ENCODE measurements around the gene CHPF.
A peak's percentile ranks its signal among the peaks of the same experiment; 100 is the strongest.

Gene CHPF, protein sequence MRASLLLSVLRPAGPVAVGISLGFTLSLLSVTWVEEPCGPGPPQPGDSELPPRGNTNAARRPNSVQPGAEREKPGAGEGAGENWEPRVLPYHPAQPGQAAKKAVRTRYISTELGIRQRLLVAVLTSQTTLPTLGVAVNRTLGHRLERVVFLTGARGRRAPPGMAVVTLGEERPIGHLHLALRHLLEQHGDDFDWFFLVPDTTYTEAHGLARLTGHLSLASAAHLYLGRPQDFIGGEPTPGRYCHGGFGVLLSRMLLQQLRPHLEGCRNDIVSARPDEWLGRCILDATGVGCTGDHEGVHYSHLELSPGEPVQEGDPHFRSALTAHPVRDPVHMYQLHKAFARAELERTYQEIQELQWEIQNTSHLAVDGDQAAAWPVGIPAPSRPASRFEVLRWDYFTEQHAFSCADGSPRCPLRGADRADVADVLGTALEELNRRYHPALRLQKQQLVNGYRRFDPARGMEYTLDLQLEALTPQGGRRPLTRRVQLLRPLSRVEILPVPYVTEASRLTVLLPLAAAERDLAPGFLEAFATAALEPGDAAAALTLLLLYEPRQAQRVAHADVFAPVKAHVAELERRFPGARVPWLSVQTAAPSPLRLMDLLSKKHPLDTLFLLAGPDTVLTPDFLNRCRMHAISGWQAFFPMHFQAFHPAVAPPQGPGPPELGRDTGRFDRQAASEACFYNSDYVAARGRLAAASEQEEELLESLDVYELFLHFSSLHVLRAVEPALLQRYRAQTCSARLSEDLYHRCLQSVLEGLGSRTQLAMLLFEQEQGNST

DNA sequence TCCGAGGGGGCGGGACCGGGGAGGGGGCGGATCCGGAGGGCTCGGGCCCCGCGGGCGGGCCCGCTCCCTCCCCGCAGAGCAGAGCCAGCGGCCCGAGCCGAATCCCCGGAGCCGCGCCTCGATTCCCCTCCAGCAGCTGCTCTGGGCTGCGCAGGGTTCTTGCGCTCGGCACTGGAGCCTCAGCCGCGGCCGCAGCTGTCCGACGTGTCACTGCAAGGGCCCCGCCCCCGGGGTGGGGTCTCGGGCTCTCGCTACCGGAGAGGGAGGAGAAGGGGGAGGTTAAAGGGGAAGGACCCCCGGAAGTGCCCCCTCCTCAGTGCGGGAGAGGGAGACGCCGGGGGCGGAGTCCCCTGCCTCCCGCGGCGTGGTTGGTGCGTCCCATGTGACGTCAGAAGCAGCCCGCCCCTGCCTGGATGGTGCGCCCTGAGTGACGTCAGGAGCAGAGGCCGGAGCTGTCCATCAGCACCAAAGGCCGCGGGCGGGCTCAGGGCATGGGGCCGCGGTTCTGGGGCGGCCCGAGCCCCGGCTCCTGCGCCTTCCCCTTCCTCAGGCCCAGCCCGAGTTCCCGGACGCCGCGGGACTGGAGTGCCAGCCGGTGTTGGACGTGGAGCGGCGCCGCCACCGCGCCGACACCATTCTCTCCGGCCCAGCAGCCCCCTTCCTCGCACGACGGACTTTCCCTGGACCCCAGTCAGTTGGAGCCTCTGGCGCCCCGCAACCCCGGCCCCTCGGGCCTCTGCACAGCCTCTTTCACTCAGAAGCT, at the start of gene CHPF, which contains the start of gene TMEM198:
TSS of gene CHPF (minus strand) at position 214 of the 763 bp plus-strand sequence. CDS start 271 bp downstream, outside the sequence.
TSS of gene TMEM198 (plus strand) at position 433 of the 763 bp plus-strand sequence. CDS start 700 bp downstream, outside the sequence.
- peak; percentile 81 to 84 for DNase-seq (ENCODE audit: low read depth in 2 of 2)

GRCh38 chr2:219593154-219593553, 49.5 kb upstream of the CHPF start:
- DNase-seq (ENCODE audit: low read depth in 2 of 2) = no peak

GRCh38 chr2:219592736-219593135, 49.1 kb upstream of the CHPF start:
- DNase-seq (ENCODE audit: low read depth in 2 of 2) = no peak

DNA sequence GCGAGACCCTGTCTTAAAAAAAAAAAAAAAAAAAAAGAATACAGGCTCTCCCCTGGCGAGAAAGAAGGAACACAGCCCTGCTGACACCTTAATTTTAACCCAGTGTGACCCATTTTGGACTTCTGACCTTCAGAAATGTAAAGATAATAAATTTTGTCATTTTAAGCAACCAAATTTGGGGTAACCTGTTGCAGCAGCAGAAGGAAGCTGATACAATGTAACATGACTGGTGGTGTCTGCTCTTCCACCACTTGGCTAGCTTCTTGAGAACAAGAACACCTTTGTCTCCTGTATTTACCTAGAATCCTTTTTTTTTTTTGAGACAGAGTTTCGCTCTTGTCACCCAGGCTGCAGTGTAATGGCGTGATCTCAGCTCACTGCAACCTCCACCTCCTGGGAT, 47.5 kb upstream of the CHPF start:
- no peak for DNase-seq (ENCODE audit: low read depth in 2 of 2)

GRCh38 chr2:219581346-219581745, 37.7 kb upstream of the CHPF start:
- DNase-seq (ENCODE audit: low read depth in 2 of 2) = no peak

- DNase-seq (ENCODE audit: low read depth in 2 of 2) = no peak
Measured at GRCh38 chr2:219578811-219579613, 35.4 kb upstream of the CHPF start.

DNA sequence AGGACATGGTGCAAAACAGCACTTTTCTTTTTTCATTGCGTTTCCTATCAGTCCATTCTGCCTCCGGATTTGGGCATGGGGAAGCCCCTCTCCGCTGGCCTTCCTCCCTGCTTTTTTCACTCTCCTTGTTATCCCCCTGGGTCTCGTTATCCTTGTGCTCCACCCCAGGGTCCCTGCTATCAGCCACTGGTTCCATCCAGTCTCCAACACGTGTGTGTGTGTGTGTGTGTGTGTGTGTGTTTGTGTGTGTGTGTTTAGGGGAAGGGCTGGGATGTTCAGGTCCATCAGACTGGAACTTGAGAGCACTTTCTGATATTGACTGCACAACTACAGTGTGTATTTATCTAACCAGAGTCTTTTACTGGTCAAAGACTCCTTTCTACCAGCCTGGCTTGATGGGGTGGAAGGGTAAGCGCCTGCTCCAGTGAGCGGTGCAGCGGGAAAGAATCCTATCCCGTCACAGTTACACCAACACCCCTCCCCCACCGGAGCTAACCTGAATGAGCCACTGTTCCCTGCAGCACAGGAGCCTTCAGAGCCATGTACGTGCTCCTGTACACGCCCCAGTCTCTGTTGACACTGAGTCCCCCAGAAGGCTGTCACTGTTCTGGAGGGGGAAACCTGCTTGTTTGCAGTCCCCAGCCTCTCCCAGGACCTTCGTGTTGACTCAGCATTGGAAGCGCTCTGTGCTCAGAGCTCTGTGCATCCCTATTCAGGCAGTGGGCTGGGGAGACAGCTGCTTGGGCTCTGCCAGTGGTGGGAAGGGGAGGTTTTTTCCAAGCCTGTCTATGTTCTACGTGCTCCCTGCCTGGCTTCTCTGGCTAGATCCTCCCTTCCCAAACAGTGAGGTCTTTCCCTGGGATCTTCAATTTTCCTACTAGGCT, 33.1 kb upstream of the CHPF start:
- no peak for DNase-seq (ENCODE audit: low read depth in 2 of 2)

GRCh38 chr2:219575566-219576504, 32.2 kb upstream of the CHPF start:
- DNase-seq (ENCODE audit: low read depth in 2 of 2) = no peak

DNA sequence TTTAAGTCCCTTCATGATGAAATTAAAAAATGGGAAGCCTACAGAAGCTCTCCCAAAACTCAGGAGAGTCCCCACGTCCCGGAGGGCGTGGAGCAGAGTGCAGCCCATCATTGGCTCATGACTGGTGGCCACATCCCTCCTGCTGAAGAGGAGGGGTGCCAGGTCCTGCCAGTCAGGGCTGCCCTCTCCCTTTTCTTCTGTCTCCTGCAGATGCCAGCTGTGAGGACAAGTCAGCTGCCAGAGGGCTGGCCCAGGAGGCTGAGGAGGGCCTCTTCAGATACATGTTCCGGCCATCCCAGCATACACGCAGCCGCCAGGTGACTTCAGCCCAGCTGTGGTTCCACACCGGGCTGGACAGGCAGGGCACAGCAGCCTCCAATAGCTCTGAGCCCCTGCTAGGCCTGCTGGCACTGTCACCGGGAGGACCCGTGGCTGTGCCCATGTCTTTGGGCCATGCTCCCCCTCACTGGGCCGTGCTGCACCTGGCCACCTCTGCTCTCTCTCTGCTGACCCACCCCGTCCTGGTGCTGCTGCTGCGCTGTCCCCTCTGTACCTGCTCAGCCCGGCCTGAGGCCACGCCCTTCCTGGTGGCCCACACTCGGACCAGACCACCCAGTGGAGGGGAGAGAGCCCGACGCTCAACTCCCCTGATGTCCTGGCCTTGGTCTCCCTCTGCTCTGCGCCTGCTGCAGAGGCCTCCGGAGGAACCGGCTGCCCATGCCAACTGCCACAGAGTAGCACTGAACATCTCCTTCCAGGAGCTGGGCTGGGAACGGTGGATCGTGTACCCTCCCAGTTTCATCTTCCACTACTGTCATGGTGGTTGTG, 31.1 kb upstream of the CHPF start:
- no peak for DNase-seq (ENCODE audit: low read depth in 2 of 2)

DNA sequence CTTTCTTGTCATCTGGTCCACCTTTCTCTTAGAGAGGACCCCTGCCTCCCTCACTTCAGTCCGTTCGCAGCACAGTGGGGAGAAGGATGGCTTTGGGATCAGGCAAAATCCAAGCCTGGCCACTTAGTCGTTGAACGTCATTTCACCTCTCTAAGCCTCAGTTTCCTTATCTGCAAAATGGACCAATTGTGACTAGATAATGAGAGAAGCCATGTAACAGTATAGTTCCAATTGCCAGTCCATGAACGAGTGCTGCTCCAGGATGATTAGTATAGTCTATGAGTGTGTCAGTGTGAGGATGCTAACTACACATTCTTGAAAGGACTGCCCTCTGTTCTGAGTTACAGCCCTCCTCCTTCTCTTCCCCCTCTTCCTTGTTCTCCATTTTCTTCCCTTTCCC, 29.6 kb upstream of the CHPF start:
- DNase-seq (ENCODE audit: low read depth in 2 of 2) = no peak

DNA sequence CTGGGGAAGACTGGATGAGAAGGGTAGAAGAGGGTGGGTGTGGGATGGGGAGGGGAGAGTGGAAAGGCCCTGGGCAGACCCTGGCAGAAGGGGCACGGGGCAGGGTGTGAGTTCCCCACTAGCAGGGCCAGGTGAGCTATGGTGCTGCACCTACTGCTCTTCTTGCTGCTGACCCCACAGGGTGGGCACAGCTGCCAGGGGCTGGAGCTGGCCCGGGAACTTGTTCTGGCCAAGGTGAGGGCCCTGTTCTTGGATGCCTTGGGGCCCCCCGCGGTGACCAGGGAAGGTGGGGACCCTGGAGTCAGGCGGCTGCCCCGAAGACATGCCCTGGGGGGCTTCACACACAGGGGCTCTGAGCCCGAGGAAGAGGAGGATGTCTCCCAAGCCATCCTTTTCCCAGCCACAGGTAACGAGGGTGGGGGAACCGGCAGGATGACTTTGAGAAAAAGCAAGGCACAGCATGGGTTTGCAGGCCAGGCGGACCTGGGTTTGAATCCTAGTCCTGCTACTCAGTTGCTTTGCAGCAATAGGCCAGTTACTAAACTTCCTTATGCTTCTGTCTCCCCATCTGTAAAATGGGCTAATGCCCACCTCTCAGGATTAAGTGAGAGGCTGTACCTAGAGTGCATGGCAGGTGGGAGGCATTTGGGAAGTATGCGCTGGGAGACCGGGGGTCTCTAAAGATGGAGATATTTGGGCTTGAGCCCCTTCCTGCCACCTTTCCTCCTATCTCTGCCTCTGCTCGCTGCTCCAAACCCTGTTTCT, 28.8 kb upstream of the CHPF start, which contains the start of gene INHA:
TSS of gene INHA (plus strand) at position 74 of the 765 bp plus-strand sequence. CDS start at position 139, 65 bp downstream.
- no peak for DNase-seq (ENCODE audit: low read depth in 2 of 2)

GRCh38 chr2:219571311-219572236, 28.0 kb upstream of the CHPF start, which contains the start of gene OBSL1:
OBSL1 (minus strand) TSS chr2:219571539; CDS start chr2:219571232, 307 bp downstream.
- DNase-seq (ENCODE audit: low read depth in 2 of 2) = no peak

GRCh38 chr2:219570924-219571310, 27.3 kb upstream of the CHPF start:
- DNase-seq (ENCODE audit: low read depth in 2 of 2) = no peak

DNA sequence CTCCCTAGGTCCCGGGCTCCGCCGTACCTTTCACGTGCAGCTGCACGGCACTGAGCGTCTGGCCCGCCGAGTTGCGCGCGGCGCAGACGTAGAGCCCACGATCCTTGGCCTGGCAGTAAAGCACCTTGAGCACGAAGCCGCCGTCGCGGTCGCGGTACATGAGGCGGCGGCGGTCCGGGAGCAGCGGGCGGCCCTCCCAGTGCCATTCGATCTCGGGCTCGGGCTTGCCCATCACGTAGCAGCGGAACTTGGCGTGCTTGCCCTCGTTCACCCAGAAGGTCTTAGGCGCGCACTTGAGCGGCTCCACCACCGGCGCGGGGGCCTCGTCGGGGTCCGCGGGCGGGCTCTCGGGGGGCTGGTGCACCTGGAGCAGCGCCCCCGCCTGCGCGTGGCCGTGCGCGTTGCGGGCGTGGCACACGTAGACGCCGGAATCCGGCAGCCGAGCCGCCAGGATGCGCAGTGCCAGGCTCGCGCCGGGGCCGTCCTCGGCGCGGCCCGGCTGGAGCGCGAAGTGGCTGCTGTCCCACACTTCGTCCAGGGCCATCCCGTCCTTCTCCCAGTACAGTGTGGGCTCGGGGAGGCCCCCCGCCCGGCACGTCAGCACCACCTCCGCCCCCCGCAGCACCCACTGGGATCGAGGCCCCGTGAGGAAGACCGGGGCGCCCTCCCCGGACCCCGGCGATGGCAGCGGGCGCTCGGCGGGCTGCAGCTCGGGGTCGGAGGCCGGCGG, 26.8 kb upstream of the CHPF start:
- no peak for DNase-seq (ENCODE audit: low read depth in 2 of 2)

- DNase-seq (ENCODE audit: low read depth in 2 of 2) = no peak
Measured at GRCh38 chr2:219569635-219570034, 26.0 kb upstream of the CHPF start.
